Medulla oblongata (tissue), 1 donor: ENCODE data around the gene PSG2.
"Not testable (repeated sequence)": the region's sequence is repeated elsewhere in the genome, so short reads cannot be mapped to it uniquely, and the experiment has no call there.

Experiments
- DNase-seq: peaks from one replicate; pipeline ENCODE4 v3.0.0-alpha.2; 2015; ENCODE audit errors: extremely low spot score

Gene PSG2

DNA sequence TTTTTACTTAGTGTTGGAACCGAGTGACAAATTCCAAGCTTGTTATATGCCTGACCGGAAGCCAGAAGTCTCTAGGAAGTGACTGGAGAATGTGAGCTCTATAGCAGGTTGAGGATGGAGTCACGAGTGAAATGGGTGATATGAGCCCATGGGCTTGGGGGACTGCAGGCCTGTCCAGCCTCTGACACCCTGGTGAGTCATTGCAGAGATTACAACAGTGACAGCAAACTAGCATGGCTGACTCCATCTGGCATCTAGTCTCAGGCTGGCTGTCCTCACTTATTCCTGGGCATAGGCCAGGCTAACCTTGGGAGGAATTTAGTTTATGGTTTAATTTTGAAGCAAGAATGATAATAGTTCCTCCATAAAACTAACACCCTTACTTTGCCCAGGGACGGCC, 4.6 kb downstream of the PSG2 start:
- not testable (repeated sequence) for DNase-seq

DNA sequence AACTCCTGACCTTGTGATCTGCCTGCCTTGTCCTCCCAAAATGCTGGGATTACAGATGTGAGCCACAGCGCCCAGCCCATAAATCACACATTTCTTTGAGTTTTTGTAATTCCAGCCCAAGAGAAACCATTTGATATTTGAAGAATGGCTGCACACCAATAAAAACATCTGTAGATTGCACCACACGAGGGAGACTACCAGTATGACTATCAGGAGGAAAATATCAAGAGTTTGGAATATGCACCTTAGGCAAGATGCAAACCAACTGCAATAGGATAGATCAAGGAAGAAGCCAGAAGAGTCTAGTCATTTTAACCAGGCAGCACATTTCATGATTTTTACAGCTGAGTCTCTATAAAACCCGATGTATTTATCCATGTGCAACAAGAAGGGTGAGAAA, 20.1 kb downstream of the PSG2 start:
- not testable (repeated sequence) for DNase-seq

- not testable (repeated sequence) for DNase-seq
Observed at GRCh38 chr19:43061326-43061725, 21.2 kb downstream of the PSG2 start.

DNA sequence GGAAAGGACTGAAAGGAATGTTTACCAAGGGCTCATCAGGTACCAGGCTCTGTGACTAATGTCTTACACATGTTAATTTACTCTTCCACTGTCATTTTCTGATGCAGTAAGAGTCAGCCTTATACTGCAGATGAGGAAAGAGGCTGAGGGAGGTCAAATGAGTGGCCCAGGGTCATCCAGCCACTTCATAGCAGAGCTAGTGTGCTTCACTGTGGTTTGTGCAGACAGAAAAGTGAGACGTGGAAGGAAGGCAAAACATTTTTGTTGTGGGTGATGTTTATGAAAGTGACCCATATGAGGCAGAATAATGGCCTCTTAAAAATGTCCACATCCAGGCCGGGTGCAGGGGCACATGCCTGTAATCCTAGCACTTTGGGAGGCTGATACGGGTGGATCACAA, 22.2 kb downstream of the PSG2 start:
- not testable (repeated sequence) for DNase-seq

DNA sequence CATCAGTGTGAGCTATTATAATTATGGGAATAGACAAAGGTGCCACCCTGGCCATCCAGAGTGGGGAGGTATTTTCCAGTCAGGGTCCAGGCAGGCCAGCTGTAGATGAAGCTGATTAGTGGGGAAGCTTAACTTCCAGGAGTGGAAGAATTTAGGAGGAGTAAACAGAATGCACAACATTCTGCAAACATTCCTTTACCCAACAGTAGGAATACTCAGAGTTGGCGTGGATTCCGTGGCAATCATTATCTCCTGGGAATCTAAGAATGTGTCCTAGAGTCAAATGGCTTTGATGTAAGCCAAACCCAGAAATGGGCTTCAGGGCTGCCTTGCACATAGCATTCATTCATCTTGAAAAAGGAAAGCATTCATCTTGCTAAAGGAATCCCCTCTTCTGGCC, 23.0 kb downstream of the PSG2 start:
- not testable (repeated sequence) for DNase-seq

DNA sequence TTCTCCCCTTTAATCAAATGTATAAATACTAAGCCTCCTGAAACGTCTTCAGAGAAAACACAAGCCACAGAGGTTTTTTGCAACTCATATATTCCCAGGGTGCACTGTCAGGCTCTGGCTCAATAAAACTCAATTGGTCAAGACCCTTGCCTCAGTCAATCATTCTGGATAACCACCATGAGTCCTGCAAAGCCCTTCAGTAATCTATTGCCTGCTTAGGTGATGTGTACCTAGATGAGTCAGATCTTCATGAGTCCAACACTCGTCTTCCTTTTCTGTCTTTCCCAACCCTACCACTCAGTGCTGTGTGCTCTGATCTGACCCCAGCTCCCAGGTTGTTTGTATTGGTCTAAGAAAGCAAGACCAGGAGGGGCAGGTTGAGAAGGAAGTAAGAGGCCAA, 24.1 kb downstream of the PSG2 start:
- DNase-seq, result not testable (repeated sequence)

- not testable (repeated sequence) for DNase-seq
Observed at GRCh38 chr19:43047966-43048365, 34.5 kb downstream of the PSG2 start.

GRCh38 chr19:43046578-43046977, 35.9 kb downstream of the PSG2 start:
- not testable (repeated sequence) for DNase-seq

DNA sequence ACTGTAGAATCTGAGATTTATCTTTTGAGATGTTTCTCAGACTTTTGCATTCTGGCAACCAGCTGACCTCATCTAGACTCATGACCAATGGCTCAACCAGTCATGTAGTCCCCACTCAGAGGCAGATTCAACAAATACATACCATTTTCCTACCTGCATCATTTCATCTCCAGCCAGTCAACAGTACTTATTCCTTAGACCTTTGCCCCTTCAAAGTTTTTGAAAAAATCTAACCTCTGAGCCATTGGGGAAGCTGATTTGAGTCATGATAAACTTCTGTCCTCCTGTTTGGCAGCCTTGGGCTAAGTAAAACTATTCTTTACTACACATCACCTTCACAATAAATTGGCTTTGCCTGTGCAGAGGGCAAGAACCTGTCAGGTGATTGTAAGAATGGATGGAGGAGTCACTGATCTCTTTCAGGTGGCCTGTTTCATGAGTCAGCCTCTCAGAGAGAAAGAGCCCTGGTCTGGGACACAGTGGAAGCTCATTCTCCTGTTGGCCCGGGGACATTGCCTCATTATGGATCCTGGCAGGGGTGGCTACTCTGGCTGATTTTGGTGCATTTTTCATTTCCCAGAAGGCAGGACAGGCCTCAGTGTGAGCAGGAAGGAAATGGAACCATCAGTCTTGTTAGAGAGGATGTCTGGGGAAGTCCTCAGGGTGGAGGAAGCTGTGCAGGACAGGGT, 38.9 kb downstream of the PSG2 start:
- not testable (repeated sequence) for DNase-seq

- DNase-seq, result not testable (repeated sequence)
Observed at GRCh38 chr19:43031645-43032044, 50.9 kb downstream of the PSG2 start.

DNA sequence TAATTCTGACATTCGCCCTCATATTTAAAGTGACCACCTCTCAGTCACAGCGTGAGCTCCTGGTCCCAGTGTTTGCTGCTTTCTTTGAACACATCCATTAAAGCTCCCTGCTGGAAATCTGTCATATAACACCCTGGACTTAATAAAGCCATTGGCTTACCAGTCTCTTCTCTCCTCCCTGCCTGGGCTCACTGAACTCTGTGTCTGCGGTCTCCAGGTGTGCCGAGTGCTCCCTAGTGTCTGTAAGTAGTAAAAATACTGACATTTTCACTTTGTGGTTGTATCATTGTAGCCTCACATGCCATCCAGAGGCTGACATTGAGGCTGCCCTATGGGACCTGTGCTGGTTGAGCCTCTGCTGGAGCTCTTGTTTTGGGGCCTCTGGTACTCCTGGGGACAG, 53.6 kb downstream of the PSG2 start:
- no peak for DNase-seq

DNA sequence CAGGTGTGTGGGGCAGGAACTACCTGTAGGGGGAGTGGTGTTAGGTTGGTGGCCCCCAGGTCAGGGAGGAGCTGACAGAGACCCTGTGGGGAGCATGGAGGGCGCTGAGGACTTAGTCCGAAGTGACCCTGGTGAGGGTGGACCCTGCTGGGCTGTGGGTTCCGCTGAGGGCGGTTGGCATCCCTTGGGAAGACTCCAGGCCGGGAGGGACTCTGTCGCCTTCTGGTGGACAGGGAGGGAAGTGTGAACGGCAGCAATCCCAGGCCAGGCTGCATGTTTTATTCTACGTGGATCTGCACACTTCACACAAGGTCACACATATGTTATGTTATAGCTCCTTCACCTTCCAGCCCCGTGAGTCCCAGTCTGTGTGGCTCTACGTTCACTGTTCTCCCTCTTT, 54.5 kb downstream of the PSG2 start:
- DNase-seq, result not testable (repeated sequence)

DNA sequence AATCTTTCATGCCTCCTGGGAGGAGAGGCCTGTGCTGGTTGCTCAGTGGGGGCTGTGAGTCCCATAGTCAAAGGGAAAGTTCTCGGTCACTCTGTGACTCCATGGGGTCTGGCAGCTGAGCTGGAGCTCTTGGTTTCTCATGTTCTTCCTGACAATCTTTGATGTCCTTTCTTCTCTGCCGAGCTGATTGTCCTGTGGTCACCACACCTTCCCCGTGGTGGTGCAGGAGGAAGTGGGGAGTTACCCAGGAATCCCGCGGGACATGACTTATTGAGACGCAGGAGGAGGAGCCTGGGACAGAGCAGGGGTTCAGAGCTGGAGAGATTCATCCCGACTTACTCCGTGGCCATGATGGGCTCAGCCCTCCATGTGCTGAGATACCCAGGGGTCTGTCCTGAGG, 55.4 kb downstream of the PSG2 start:
- not testable (repeated sequence) for DNase-seq

DNA sequence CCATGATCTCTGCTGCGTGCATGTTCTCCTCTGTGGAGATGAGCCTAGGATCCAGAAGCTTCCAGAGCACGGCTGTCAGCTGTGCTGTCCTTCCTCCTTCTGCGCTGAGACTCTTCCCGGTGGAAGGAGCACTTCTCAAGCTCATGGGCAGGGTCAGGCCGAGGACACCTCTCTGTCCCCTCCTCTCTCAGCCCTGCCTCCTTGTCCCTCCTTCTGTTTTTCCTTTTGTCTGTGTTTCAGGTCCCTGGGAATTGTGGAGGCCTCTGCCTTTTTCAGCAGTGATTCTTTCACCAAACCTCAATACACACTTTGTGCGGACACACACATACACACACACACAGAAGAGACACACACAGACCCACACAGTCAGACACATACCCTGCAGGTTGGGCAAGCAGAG, 56.1 kb downstream of the PSG2 start, which contains the start of gene PSG11:
TSS of gene PSG11 (minus strand) at position 101 of the 400 bp plus-strand sequence. CDS start at position 4, 97 bp downstream.
- DNase-seq, result not testable (repeated sequence)

DNA sequence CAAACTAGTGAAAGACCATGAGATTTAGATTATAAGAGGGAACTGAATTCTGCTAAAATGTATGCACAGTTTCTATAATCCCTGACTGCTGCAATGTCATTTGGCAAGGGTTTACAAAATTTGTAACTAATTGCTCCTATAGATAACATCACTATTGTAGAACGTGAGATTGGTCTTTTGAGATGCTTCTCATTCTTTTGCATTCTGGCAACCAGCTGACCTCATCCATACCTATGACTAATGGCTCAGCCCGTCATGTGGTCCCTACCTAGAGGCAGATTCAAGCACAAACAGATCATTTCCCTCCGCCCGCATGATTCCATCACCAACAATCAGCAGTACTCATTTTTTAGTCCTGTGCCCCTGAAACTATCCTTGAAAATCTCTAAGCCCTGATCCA, 60.4 kb downstream of the PSG2 start:
- DNase-seq, result not testable (repeated sequence)

- DNase-seq, result not testable (repeated sequence)
Observed at GRCh38 chr19:43021629-43022028, 60.9 kb downstream of the PSG2 start.

DNA sequence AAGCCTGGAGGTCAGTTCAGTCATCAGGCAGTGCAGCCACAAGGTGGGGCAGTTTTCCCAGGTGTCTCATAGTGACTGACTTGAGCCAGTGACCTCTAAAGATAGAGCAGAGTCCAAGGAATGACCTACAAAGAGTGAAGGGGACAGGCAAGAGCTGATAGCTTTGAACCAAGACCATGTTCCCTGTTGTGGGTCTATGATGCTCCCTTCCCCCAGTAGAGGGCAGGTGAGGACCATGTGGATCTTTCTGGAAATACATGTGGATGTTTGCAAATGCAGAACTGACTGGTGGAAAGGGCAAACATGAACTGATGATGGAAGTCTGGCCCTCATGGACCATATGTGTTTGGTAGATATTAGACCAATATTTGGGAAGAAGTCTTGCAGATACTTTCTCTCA, 62.9 kb downstream of the PSG2 start:
- DNase-seq, result not testable (repeated sequence)
